HG03025 (cell line): ENCODE results near the gene PTPRCAP.
A peak's percentile ranks its signal among the peaks of the same experiment; 100 is the strongest.

Source experiments
- ATAC-seq: cut with Tn5 transposase; IDR thresholded peaks from one replicate; pipeline ENCODE4 v1.9.1; 2021; ENCODE audit warnings: mild to moderate bottlenecking, moderate library complexity; ENCODE audit not compliant: unreplicated experiment, low FRiP score

Gene PTPRCAP

DNA sequence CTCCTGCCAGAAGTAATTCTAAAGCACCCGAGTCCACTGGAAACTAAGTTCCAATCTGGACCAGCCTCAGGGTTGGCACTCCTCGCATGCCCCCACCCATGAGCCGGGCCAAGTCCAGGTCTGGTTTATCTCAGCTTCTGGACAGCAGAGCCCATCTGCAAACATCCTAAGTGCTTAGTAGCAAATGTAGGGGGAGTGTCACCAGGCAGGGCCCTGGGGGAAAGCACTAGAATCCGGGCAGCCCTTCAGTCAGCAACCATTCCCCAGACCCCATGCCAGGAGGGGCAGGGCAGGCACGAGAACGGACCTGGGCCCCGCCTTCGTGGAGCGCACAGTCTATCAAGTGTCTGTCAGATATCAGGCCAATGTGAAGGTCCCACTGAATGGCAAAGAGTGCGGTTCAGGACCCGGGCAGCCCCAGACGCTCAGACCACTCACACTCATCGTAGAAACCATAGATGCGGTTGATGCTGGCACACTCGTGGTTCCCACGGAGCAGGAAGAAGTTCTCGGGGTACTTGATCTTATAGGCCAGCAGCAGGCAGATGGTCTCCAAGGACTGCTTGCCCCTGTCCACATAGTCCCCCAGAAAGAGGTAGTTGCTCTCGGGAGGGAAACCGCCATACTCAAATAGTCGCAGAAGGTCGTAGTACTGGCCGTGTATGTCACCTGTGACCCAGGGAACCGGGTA, 37.1 kb downstream of the PTPRCAP start:
- ATAC-seq = no peak

DNA sequence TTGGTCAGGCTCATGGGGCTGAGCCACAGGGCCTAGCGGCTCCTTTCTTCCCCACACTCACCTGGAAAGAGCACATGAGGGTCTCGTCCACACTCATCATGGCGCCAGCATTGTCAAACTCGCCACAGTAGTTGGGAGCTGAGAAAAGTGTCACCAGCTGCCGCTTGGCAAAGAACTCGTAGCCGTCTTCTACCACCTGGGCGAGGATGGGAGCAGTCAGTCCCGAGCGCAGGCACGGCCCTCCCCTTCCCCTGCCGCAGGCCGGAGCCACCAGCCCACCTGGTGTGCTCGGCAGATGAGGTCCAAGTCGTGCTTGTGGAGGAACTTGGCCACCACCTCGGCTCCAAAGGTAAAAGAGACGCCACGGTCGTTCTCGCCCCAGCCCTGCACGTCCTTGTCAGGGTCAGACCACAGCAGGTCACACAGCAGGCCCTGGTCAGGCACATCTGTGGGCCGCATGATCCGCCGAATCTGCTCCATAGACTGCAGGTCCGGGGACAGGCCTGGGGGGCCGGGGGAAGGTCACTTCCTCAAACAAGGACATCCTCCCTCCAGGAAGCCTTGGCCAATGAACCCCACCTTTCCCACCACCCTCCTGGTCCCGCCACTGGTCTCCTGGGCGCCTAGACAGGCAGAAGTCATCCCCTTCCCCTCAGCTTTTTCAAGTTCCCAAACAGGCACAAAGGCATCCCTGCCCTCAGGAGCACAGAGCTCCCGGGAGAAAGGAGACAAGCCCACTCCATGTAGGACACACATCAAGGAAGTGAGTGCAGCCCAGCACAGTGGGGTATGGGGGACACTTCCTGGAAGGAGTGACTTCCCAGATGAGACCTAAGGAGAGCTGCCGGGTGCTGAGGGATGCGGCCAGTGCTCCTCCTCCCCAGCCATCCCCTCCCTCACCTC, 38.6 kb downstream of the PTPRCAP start:
- ATAC-seq = no peak

DNA sequence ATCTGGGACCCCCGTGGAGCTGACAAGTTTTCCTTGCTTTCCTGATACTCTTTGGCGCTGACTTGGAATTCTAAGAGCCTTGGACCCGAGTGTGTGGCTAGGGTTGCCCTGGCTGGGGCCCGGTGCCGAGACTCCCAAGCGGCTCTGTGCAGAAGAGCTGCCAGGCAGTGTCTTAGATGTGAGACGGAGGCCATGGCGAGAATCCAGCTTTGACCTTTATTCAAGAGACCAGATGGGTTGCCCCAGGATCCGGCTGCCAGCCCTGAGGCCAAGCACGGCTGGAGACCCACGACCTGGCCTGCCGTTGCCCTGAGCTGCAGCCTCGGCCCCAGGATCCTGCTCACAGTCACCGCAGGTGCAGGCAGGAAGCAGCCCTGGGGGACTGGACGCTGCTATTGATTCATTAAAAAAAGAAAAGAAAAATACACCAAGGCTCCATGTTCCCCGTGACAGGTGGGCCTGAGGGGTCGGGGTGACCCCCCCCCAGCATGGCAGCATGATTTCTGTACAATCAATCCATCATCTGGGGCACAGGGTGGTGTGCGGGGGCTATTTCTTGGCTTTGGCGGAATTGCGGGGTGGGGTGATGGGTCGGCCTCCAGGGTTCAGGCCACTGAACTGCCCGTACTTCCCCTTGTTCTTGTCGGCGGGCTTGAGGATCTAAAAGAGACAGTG, 39.4 kb downstream of the PTPRCAP start:
- no peak for ATAC-seq

DNA sequence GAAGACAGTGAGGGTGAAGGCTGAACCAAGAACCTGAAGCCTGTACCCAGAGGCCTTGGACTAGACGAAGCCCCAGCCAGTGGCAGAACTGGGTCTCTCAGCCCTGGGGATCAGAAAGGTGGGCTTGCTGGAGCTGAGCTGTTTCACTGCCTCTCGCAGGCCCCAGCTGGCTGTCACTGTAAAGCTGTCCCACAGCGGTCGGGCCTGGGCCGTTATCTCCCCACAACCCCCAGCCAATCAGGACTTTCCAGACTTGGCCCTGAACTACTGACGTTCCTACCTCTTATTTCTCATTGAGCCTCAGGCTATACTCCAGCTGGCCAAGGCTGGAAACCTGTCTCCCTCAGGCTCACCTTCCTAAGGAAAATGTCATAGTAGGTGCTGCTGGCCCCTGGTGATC, 39.9 kb downstream of the PTPRCAP start:
- ATAC-seq = no peak

DNA sequence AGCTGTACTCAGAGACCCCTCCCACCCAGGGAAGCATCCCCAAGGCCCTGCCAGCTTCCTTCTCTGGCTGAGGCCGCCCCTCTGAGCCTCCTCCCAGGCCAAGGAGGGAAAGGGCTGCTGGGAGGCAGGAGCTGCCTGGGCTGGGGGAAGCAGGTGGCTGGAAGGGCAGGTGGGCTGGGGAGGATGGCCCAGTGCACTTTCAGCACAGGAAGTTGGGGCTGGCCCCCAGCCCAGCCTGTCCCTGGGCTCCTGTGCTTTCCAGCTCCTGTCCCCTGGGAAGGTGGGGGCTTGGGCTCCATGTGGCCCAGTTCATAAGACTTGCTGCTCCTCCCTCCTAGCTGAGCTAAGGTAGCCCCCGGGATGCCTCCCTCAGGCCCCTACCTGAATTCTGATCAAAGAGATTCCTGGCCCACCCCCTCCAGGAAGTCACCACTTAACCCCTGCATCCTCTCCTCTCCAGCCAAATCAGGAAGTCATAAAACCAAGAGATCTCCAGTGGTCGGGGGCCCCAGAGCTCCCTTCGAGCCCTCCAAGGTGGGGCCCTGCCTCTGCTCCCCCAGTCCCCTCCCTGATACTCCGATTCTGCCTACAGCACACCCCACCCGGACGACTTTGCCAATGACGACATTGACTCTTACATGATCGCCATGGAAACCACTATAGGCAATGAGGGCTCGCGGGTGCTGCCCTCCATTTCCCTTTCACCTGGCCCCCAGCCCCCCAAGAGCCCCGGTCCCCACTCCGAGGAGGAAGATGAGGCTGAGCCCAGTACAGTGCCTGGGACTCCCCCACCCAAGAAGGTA, 40.7 kb downstream of the PTPRCAP start:
- ATAC-seq = no peak

DNA sequence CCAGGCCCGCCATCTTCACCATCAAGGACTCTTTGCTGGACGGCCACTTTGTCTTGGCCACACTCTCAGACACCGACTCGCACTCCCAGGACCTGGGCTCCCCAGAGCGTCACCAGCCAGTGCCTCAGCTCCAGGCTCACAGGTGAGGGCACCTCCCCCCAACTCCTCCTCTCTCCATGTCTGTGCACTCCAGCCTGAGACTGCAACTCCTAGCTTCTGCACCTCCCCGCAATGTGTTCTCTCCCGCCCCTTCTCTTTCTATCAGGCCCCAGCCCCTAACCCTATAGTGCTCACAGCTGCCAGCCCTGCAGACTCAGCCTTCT, 41.3 kb downstream of the PTPRCAP start:
- no peak for ATAC-seq

DNA sequence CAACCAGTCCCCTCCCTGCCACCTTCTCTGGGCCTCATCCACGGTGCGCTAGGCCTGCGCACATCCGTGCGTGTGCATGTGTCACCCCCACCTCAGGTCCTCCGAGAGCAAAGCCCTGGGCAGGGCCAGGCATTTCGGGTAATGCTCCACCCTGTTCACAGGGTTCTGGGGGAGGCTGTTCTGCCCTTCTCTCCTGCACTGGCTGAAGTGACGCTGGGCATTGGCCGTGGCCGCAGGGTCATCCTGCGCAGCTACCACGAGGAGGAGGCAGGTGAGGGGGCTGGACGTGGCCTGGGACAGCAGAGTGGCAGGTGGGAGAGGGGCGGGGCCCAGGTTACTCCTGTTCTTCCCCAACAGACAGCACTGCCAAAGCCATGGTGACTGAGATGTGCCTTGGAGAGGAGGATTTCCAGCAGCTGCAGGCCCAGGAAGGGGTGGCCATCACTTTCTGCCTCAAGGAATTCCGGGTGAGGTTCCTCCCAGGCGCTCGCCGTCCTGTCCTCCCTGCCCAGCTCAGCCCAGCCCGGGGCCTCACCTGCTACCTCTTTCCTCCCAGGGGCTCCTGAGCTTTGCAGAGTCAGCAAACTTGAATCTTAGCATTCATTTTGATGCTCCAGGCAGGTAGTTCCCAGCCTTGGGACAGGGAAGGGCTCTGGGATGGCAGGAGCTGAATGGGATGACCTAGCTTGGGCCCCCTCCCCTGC, 41.8 kb downstream of the PTPRCAP start:
- ATAC-seq = no peak

DNA sequence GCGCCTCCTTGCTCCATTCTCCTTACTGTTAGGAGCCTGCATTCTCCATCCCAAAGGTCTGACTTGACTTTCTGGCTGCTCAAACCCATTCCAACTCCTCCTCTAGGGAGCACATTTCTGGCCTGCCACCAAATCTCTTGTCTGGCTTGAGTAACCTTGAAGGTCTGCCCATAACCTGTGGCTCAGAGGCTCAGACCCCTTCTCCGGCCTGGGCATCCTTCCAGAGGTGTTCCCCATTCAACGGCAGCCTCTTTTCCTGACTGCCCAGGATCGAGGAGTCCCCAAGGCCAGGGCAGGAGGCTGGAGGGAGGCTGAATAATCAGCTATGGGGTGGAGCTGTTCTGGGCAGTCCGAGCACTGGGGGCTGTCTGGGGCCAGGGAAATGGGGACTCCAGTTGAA, 43.5 kb downstream of the PTPRCAP start:
- ATAC-seq = no peak

DNA sequence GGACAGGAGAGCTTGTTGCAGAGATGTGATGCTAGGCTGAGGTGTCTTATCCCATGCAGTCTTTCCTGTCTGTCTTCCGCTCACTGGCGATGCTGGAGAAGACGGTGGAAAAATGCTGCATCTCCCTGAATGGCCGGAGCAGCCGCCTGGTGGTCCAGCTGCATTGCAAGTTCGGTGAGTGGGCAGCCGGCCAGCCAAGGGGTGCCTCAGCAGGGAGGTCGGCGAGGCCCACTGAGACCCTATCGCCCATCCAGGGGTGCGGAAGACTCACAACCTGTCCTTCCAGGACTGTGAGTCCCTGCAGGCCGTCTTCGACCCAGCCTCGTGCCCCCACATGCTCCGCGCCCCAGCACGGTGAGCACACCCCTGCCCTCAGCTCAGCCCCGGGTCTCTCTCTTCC, 44.0 kb downstream of the PTPRCAP start:
- ATAC-seq = no peak

DNA sequence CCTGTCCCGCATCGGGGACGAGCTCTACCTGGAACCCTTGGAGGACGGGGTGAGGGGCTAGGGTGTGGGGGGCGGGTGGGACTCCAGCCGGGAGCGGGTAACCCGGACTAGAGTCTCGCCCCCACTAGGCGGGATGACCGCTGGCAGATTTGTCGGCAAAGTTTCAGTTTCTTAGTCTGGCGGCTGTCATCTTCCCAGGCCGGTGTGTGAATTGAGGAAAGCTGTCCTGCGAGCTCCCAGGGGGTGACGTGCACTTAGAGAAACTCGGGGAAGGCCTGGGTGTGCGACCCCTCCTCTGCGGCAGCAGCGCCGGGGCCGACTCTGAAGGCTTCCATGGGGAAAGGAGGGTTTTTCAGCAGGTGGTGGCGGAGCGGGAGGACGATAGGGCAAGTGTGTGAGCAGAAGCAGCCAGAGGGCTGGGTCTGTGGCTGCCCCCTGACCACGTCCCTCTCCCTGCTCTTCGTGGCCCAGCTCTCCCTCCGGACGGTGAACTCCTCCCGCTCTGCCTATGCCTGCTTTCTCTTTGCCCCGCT, 45.2 kb downstream of the PTPRCAP start:
- no peak for ATAC-seq

DNA sequence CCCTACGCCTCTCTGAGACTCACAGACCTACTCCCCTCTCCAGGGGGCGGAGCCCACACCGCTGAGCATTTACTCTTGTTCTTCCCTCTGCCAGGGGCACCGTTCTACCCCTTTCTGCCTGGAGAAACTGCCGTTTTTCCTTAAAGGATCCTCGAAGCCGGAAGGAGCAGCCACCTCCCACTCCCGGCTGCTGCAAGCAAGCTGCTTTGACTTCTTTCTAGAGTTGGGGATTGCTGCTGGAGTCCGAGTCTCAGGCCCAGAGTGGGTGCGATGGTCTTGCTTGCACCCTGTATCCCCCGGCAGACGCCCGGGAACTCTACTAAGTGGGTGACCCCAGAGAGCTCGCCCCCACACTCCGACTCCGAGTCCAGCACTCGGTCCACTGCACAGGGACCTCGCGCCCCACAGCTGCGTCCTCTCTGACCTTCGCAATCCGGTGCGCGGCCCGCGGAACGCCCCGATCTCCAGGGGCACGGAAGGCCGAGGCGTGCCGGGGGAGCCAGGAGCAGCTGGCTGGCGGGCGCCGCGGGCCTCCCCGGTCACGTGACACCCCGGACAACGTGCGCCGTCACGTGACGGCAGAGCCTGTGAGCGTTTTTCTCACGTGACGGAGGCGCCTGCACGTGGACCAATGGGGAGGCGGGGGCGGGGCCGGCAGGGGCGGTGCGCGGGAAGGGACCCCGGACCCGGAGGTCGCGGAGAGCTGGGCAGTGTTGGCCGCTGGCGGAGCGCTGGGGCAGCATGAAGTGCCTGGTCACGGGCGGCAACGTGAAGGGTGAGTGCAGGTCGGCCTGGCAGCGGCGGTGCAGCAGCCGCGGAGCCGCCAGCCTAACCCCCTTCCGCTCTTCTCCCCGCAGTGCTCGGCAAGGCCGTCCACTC, 45.9 kb downstream of the PTPRCAP start, which contains the start of gene RAD9A:
Gene RAD9A, plus strand, starts transcription at position 683 of the 879 bp plus-strand sequence. Its CDS starts 59 bp downstream, at position 742.
- peak; percentile 57 for ATAC-seq

DNA sequence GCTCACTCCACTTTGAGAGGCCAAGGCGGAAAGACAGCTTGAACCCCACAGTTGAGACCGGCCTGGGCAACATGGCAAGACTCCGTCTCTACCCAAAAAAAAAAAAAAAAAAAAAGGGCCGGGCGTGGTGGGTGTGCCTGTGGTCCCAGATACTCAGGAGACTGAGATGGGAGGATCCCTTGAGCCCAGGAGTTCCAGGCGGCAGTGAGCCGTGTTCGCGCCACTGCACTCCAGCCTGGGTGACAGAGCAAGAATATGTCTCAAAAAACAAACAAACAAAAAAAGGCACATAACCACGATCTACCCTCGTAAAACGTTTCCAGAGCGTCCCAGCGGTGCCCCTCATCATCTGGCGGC, 46.6 kb downstream of the PTPRCAP start:
- ATAC-seq = no peak

DNA sequence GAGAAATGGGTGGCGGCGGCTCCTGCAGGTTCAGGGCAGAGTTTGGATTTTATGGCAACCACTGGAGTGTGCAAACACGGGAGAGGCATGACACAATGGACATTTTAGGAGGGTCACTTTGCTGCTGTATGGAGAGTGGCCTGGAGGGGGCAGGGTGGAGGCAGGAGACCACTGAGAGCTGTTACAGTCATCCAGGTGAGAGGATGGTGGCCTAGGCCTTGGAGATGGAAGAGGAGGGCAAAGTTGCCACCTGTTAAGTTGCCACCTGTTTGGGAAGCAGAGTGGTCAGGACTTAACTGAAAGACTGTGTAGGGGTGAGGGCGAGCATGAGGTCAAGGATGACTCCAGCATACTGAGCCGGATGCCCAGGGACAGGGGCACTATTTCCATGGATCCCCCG, 48.0 kb downstream of the PTPRCAP start:
- ATAC-seq = no peak

DNA sequence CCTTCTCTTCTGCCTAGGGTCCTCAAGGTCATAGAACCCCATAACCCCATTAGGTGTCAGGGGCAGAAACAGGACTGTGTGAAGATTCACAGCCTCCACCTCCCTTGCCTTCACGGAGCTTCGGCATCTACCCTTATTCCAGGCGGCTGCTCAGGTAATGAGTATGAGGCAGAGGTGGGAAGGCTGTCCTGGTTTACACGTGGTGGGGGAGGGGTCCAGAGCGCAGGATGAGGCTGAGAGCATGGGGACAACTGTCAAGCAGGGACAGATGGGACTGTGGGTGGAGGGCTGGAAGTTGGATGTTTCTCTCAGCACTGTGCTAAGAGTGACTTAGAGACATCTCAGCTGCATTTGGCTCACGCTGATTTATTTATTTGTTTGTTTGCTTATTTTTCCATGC, 50.0 kb downstream of the PTPRCAP start:
- no peak for ATAC-seq

DNA sequence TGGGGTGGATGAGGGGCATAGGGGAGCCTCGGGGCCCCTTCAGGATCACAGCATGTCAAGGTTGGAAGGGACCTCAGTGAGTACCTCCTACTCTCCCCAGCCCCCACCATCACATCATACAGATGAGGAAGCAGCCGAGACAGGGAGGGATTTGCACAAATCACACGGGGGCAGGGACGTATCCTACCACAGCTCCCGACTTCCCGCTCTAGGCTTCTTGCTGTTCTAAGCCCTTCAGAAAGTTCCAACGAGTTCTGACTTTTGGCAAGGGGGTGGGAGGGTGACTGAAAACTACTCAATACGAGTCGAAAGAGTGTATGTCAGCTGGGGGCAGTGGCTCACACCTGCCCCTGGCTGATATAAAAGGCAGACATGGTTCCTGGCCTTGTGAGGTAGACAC, 50.4 kb downstream of the PTPRCAP start:
- ATAC-seq = no peak
